T47D (cell line): ENCODE measurements around the gene QPCTL.

Experiments
- DNase-seq, 2 experiments: peaks; one replicate each; pipeline versions ENCODE4 v3.0.0 to v3.0.0-alpha.2; 2011 to 2012; ENCODE audit warnings: low read depth in 1 of 2, low spot score in 1 of 2
- JUND ChIP-seq: IDR thresholded peaks from 2 replicates; pipeline ENCODE4 v1.6.1; 2012; ENCODE audit warnings: low read depth
- in situ Hi-C: cut with HindIII; loops from 2 replicates; pipeline ENCODE4 v1.10.0; 2016; ENCODE audit warnings: low sequenced_read_pairs, low pct_unique_long_range_greater_than_20kb

QPCTL gene

DNA sequence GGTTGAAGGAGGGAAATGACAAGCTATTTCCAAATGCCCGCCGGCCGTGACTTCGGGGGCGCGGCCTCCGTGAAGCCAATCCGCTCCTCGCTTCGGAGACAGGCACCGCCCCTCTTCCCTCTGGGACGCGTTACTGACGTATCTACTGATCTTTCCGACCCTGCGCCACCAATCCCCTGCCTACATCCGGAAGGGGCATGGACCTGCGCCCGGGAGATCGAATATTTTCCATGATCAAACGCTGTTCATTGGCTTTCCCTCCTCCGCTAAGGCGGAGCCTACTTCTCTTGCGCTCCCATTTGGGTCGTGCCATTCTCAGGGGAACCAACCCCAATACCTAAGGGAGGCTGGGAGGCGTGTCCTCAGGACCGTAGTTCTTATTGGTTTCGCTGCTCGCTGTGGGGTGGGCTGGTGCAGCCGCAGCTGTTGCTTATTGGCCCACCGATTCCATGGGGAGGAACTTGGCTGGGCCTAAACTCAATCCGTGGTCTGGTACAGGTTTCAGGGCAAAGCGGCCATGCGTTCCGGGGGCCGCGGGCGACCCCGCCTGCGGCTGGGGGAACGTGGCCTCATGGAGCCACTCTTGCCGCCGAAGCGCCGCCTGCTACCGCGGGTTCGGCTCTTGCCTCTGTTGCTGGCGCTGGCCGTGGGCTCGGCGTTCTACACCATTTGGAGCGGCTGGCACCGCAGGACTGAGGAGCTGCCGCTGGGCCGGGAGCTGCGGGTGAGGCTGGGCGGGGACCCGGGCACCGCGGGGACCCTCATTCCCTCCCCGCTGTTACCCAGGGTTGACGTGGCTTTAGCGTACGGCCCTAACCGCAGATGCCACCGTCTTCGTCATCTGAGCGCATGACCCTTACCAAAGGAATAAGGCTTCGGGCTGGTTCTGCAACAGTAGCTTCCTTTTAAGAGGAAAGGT lies at the start of gene QPCTL:
Gene QPCTL, plus strand, starts transcription at position 480 of the 919 bp plus-strand sequence. Its CDS starts 38 bp downstream, at position 518.
- in situ Hi-C loops, result no loop called here
- no peak for TF ChIP-seq JUND
- peak; percentile 87 to 99 for DNase-seq

DNA sequence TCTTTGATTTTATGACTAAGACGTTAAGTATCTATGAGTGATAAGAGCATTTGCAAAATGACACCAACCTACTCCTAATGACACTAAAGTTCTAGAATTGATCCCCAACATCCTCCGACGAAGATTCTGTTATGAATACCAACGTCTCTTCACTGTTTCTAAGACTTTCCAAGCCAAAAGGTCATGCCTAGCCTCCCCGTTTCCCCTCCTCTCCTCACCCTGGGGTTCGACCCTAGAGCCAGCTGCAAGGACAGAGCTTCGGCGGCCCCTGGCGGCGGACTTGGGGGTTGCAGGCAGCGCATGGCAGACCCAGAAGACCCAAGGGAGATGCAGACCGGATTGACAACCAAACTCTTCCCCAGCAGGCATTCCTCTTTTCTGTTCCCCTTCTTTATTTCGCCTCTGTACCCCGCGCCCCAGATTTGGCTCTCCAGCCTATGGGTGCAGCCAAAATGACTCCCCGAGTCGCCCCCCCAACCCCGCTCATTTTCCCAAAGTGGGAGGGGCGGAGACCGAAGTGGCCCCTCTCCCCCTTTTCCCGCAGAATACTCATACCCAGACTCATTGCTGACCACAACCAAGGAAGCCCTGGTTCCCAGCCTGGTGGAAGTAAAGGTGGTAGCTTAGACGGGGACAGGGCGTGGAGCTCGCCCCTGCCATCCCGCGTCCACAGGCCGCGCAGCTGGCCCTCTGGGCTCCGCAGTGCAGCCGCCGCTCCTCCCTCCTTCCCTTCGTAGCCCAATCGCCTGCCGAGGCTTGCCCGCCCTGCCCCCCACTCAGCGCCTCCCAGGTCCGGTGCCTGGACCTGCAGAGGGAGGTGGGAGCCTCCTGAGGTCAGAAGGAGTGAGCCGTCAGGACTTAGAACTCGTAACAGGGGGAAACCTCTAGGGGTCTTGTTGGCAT lies 49.2 kb upstream of the QPCTL start:
- peak; percentile 82 to 86 for DNase-seq
- TF ChIP-seq JUND, result no peak
- in situ Hi-C loops, result no loop called here

DNA sequence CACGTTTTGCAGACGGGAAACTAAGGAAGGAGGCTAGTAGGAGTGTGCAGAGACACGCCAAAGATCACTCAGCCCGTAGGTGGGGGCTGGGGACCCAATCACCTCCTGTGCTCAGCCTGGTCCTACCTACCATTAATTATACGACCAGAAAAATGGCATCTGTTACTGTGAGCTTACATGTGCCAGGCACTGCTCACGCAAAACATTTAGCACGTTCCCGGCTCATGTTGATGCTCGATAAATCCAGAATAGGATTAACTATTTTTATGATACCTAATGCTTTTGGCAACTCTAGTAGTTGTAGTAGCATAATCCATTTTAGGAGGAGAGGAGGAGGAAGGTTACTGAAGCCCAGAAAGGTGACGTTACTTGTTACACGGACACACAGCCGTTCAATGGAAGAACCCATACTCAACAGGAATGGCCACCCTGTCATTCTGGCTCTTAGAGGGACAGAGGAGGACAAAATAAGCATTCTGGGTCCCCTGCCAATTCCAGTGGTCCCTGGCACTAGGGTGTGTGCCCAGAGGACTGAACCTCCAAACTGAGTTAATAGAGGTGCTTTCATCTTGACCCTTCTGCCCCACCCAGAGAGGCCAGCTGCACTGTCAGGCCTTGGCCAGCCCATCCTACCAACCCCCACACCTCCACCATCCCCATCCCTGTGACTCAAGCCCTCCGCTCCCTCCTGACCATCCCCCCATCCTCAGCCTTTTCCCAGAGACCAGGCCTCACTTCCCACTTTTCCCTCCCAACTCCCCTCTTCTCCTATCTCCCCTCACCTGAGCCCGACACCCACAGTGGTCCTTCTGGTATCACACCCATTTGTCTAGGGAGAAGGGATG lies 48.3 kb upstream of the QPCTL start:
- in situ Hi-C loops, result no loop called here
- no peak for DNase-seq
- TF ChIP-seq JUND, result no peak

DNA sequence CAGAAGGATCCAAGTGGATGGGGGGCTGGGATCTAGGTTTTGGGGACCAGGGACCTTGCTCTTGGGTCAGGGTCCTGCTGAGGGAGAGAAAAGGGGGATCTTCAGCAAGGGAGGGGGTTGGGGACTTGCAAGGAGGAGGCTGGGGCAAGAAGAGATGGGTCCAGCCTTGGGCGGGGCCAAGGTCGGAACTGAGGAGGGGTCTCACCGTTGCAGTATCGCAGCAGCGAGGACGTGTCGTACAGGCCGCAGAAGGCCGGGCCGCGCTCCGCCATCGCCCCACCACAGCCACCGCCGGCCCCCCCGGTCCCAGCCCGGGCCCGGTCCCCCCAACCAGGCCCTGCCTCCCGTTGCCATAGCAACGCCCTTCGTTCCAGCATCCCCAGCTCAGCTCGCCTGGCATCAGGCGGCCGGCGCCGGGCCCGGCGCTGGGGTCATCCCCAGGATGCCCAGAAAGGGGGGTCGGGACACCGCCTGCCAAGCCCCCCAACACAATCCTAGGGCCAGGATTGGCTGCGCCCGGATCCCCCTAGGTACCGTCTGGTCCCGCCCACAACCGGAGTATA lies 47.3 kb upstream of the QPCTL start:
- in situ Hi-C loops, result no loop called here
- DNase-seq, result no peak
- no peak for TF ChIP-seq JUND

DNA sequence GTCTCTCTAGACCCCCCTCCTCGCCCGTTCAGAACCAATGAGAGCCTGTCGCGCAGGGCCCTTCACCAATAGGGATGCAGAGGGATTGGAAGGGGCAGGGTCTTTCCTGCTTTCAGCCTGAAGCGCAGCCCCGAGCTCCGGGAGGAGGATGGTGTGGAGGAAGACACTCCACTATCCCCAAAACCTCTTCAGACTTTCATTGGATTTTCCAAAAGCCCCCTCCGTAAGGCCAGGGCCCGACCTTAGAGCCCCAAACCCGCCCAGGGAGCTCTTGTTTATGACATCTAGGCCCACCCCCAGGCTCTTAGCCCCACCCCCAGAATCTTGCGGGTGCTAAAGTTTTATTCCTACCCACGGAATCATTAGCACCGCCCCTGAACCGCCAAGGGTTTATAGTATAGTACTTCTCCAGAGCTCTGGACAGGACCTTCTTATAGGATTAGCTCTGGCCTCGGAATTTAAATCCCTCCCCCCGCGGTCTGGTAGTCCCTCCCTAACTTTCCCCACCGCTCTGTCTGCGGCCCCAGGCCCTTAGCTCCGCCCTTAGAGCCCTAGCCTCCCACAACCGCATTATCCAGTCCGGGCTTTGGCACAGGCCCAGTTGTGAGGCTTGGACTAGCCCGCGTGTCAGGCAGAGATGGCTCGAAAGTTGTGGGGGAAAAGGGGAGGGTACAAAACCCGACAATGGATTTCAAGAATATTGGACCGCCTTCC lies 46.7 kb upstream of the QPCTL start:
- peak; percentile 83 to 86 for DNase-seq
- in situ Hi-C loops, result no loop called here
- TF ChIP-seq JUND, result no peak

DNA sequence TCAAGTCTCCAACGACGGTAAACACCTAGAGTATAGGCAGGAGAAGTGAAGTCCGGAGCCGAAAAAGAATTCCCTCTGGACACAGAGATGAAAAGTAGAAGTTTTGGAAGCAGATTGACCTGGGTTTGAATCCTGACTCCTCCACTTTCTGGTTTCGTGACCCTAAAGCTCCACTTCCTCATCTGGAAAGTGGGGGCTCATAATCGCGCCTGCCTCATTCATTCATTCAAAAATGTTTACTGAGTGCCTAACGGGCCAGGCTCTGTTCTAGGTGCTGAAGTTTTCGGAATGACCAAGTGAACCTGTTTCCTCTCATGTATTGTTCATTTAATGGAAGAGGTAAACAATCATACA lies 46.1 kb upstream of the QPCTL start:
- in situ Hi-C loops, result no loop called here
- DNase-seq, result no peak
- TF ChIP-seq JUND, result no peak

DNA sequence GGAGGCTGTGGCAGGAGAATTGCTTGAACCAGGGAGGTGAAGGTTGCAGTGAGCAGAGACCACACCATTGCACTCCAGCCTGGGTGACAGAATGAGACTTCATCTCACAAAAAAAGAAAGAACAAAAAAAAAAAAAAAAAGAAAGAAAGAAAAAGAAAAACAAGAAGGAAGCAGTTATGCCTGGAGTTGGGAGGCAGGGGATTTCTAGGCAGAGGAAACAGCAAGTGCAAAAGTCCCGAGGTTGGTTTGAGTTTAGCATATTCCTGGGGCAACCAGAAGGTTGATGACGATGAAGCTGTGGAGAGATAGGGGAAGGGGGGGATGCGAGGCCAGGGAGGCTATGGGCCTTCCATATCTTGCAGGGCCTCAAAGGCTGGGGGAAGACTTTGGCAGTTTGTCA lies 41.7 kb upstream of the QPCTL start:
- no peak for DNase-seq
- in situ Hi-C loops, result no loop called here
- TF ChIP-seq JUND, result no peak

DNA sequence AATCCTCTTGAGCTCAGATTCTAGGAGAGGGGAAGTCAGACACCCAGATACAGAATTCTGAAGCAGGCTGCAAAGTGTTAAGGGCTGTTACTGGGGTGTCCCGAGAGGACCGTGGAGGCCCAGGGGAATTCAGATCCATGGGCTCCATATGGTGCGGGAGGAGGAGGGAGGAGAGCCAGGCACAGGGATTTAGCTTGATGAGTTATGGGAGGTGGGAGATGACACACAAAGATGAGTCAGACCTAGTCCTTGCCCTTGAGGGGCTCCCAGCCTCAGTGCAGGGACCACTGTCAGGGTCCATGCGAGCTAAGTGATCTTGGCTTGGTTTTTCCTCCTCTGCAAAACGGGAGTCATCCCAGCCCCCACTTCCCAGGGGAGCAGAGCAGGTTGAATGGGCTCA lies 38.8 kb upstream of the QPCTL start:
- DNase-seq, result no peak
- in situ Hi-C loops, result no loop called here
- no peak for TF ChIP-seq JUND

DNA sequence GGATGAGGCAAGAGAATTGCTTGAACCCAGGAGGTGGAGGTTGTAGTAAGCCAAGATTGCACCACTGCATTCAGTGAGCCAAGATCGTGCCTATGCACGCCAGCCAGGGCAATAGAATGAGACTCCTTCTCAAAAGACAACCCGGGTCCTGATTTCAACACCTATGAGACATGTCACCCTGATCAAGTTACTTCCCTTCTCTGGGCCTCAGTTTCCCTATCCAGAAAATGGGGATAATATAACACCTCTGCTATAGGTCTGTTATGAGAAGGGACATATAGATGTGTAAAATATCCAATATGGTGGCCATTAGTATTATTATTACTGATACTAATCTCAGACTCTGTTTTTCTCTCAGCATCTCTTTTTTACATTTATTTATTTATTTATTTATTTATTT lies 37.4 kb upstream of the QPCTL start:
- in situ Hi-C loops, result no loop called here
- no peak for TF ChIP-seq JUND
- no peak for DNase-seq

DNA sequence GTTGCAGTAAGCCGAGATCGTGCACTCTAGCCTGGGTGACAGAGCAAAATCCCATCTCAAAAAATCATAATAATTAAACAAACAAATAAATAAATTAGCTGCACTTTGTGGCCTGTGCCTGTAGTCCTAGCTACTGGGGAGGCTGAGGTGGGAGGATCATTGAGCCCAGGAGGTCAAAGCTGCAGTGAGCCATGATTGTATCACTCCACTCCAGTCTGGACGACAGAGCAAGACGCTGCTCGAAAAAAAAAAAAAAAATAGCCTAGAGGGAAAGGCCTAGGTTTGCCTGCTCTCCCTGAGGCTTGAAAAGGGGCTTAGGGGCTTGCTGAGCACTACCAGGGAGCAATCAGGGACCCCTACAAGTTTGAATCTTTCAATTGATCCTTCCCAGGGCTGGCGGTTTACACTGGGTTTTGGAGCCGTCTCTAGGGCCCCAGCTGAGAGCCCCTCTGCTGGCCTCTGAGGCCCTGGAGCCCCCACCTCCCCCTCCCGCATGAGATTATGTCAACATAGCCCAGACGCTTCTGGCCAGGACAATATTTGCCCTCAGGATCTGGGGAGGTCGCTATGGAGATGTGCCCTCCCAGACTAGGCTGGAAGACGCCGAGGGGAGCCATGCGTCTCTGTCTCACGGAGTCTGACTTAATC lies 34.8 kb upstream of the QPCTL start:
- no peak for DNase-seq
- TF ChIP-seq JUND, result no peak
- in situ Hi-C loops, result no loop called here

DNA sequence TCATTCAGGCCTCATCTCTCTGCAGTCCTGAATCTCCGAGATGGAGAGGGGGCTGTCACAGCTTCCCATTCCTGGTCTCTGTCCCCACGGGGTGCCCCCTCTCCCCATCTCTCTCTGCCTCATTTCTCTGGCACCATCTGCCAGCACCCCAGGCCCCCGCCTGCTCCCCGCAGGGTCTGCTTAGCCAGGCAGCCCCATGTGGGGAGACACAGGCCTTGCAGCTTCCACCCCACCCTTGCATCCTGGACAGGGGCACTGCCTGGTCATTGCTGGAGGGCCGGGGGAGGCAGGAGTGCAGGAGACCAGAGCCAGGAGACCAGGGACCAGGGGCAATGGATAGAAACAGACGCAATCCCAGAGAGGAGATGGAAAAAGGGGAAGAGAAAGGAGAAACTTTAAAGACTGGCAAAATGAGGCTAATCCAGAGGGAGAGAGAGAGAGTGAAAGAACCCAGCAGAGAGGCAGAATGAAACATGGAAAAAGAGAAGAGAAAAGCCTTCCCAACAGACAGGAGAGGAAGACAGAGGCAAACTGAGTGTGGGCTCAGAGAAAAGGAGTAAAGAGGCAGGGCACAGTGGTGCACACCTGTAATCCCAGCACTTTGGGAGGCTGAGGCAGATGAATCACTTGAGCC lies 33.3 kb upstream of the QPCTL start:
- no peak for DNase-seq
- in situ Hi-C loops, result no loop called here
- no peak for TF ChIP-seq JUND
